ENCODE data around the gene CELF2.

CELF2 gene

GRCh38 chr10:11037991-11038390 lies 20.3 kb downstream of the CELF2 start:
- H3K4me3 ChIP-seq (ENCODE audit: low read depth, low read length) = no peak overlapping the region
- no peak overlapping the region for H3K27ac ChIP-seq (ENCODE audit: extremely low read depth, low read depth, low read length)
- CTCF ChIA-PET = interaction anchor here (0.5 to 0.6 kb wide), 2 partner anchors 197 to 431 kb away, joined by 4 to 6 read pairs; no protein-coding TSS in a partner anchor
- H3K36me3 ChIP-seq (ENCODE audit: control insufficient read depth in 2 of 2, insufficient read depth in 1 of 2, low read length in 2 of 2) = no peaks in the 10 kb centered on the region
- H3K9me3 ChIP-seq (ENCODE audit: control insufficient read depth, insufficient read depth, low read depth, low read length) = no peaks in the 10 kb centered on the region
- H3K4me1 ChIP-seq (ENCODE audit: control insufficient read depth, insufficient read depth, low read length) = no peaks in the 10 kb centered on the region
- POLR2A ChIA-PET = no interaction called here
- TF ChIP-seq ZNF26 (tag by site-specific recombination; IDR thresholded peaks at IDR 0.05) (no peak), ZNF626 (tag by site-specific recombination; IDR thresholded peaks at IDR 0.05) (no peak), MYNN (tag by site-specific recombination; IDR thresholded peaks at IDR 0.05; ENCODE audit: borderline replicate concordance) (no peak), ZNF398 (tag by site-specific recombination; IDR thresholded peaks at IDR 0.05) (no peak), ZNF449 (tag by site-specific recombination; IDR thresholded peaks at IDR 0.05) (no peak), ZNF677 (tag by site-specific recombination; IDR thresholded peaks at IDR 0.05) (no peak), ZBTB48 (tag by site-specific recombination; IDR thresholded peaks at IDR 0.05) (no peak), ZEB2 (tag by site-specific recombination; IDR thresholded peaks at IDR 0.05) (no peak), ZNF488 (tag by site-specific recombination; IDR thresholded peaks at IDR 0.05) (no peak), ZNF529 (tag by site-specific recombination; IDR thresholded peaks at IDR 0.05; ENCODE audit: insufficient replicate concordance) (no peak), MEIS1 (CRISPR knock-in tag; IDR thresholded peaks at IDR 0.05; ENCODE audit: borderline replicate concordance) (no peak), PRDM1 (tag by site-specific recombination; IDR thresholded peaks at IDR 0.05) (no peak), HIC1 (tag by site-specific recombination; IDR thresholded peaks at IDR 0.05) (no peak), ZNF423 (tag by site-specific recombination; IDR thresholded peaks at IDR 0.05) (no peak)

- Histone ChIP-seq H3K4me1 (ENCODE audit: control insufficient read depth, insufficient read depth, low read length) (no peaks in the 10 kb centered on the region), H3K4me3 (ENCODE audit: low read depth, low read length) (no peak overlapping the region), H3K27ac (ENCODE audit: extremely low read depth, low read depth, low read length) (no peak overlapping the region), H3K36me3 (ENCODE audit: control insufficient read depth in 2 of 2, insufficient read depth in 1 of 2, low read length in 2 of 2) (no peaks in the 10 kb centered on the region), H3K9me3 (ENCODE audit: control insufficient read depth, insufficient read depth, low read depth, low read length) (no peaks in the 10 kb centered on the region)
- ChIA-PET POLR2A (no interaction called here), CTCF (interaction anchor here (0.6 kb wide), 1 partner anchor 150 kb away, joined by 4 read pairs; no protein-coding TSS in a partner anchor)
- TF ChIP-seq HOXC10 (CRISPR knock-in tag; IDR thresholded peaks at IDR 0.05) (no peak), ZNF10 (tag by site-specific recombination; IDR thresholded peaks at IDR 0.05) (no peak), ZNF645 (tag by site-specific recombination; IDR thresholded peaks at IDR 0.05) (no peak), ZSCAN18 (tag by site-specific recombination; IDR thresholded peaks at IDR 0.05) (no peak), BCL11A (tag by site-specific recombination; IDR thresholded peaks at IDR 0.05; ENCODE audit: low read depth) (no peak), ATF2 (tag by site-specific recombination; IDR thresholded peaks at IDR 0.05; ENCODE audit: low read depth) (no peak)
These were observed 24.7 kb downstream of the CELF2 start for GRCh38 chr10:11042357-11042756.
